Liver (tissue), 9 donors: ENCODE measurements around the gene RTN4RL2. TPM values are rescaled to one million over a fixed set of nuclear protein-coding genes. Genes with fewer than 3 reads are reported as not detected.

Experiments
- DNase-seq: peaks from one replicate; pipeline ENCODE4 v3.0.0-alpha.2; 2017; ENCODE audit warnings: low spot score
- H3K27ac ChIP-seq, 2 donors: one replicate each; pipeline ENCODE4 v1.7.0; 2013; ENCODE audit warnings: inconsistent platforms in 2 of 2, low read length in 2 of 2, control low read depth in 1 of 2, low read depth in 1 of 2, mild to moderate bottlenecking in 1 of 2
- H3K27me3 ChIP-seq, 4 donors: one replicate each; pipeline versions ENCODE4 v1.6.1 to v1.7.0; 2013; ENCODE audit warnings: low read length in 3 of 4, inconsistent platforms in 1 of 4, mild to moderate bottlenecking in 1 of 4, moderate library complexity in 1 of 4; ENCODE audit not compliant: control insufficient read depth in 4 of 4, insufficient read depth in 4 of 4
- H3K36me3 ChIP-seq, 4 donors: one replicate each; pipeline versions ENCODE4 v1.6.1 to v1.7.0; 2013; ENCODE audit warnings: low read length in 3 of 4, mild to moderate bottlenecking in 3 of 4, low read depth in 1 of 4, moderate library complexity in 1 of 4; ENCODE audit not compliant: control insufficient read depth in 4 of 4, insufficient read depth in 3 of 4
- H3K4me1 ChIP-seq, 4 donors: one replicate each; pipeline versions ENCODE4 v1.6.1 to v1.7.0; 2013; ENCODE audit warnings: low read length in 3 of 4, mild to moderate bottlenecking in 3 of 4, moderate library complexity in 1 of 4; ENCODE audit not compliant: control insufficient read depth in 4 of 4, insufficient read depth in 4 of 4
- H3K4me3 ChIP-seq, 3 donors: one replicate each; pipeline versions ENCODE4 v1.6.1 to v1.7.0; 2013; ENCODE audit warnings: low read length in 3 of 3, control low read depth in 1 of 3, low read depth in 1 of 3, mild to moderate bottlenecking in 1 of 3
- H3K9ac ChIP-seq, 2 donors: one replicate each; pipeline ENCODE4 v1.7.0; 2013; ENCODE audit warnings: low read length in 2 of 2, mild to moderate bottlenecking in 2 of 2, moderate library complexity in 2 of 2, control low read depth in 1 of 2, low read depth in 1 of 2
- H3K9me3 ChIP-seq, 4 donors: one replicate each; pipeline versions ENCODE4 v1.6.1 to v1.7.0; 2013; ENCODE audit warnings: low read length in 3 of 4; ENCODE audit not compliant: control insufficient read depth in 4 of 4
- ATF3 ChIP-seq: IDR thresholded peaks from 2 replicates; pipeline ENCODE4 v1.6.1; 2016; ENCODE audit warnings: antibody characterized with exemption
- CTCF ChIP-seq: fragments of 150-350 bp; IDR thresholded peaks from 2 replicates; pipeline ENCODE4 v1.5.1; 2017; ENCODE audit warnings: improper control_type of control experiment, low read depth, low read length; ENCODE audit not compliant: missing input control
- EGR1 ChIP-seq, 2 donors: IDR thresholded peaks; 2 replicates each; pipeline ENCODE4 v1.6.1; 2016 to 2018; ENCODE audit warnings: antibody characterized with exemption in 2 of 2, low read depth in 2 of 2
- FOXA2 ChIP-seq: IDR thresholded peaks from 2 replicates; pipeline ENCODE4 v1.6.1; 2016; ENCODE audit warnings: antibody characterized with exemption
- GABPA ChIP-seq, 2 donors: IDR thresholded peaks in 1 of 2; conservative IDR thresholded peaks in 1 of 2; 2 replicates each; pipeline ENCODE4 v1.6.1; 2016; ENCODE audit warnings: antibody characterized with exemption in 2 of 2, mild to moderate bottlenecking in 1 of 2, moderate library complexity in 1 of 2
- HNF4A ChIP-seq, 2 donors: conservative IDR thresholded peaks; 2 replicates each; pipeline ENCODE4 v1.6.1; 2016; ENCODE audit warnings: antibody characterized with exemption in 2 of 2, mild to moderate bottlenecking in 2 of 2
- JUND ChIP-seq, 2 donors: IDR thresholded peaks; 2 replicates each; pipeline ENCODE4 v1.6.1; 2016; ENCODE audit warnings: antibody characterized with exemption in 2 of 2
- MAX ChIP-seq: IDR thresholded peaks from 2 replicates; pipeline ENCODE4 v1.6.1; 2016; ENCODE audit warnings: antibody characterized with exemption
- NR2F2 ChIP-seq: IDR thresholded peaks from 2 replicates; pipeline ENCODE4 v1.6.1; 2016; ENCODE audit warnings: antibody characterized with exemption
- RAD21 ChIP-seq, 2 donors: IDR thresholded peaks; 2 replicates each; pipeline ENCODE4 v1.6.1; 2016; ENCODE audit warnings: antibody characterized with exemption in 2 of 2, mild to moderate bottlenecking in 2 of 2
- REST ChIP-seq: IDR thresholded peaks from 2 replicates; pipeline ENCODE4 v1.6.1; 2016; ENCODE audit warnings: antibody characterized with exemption, mild to moderate bottlenecking
- RXRA ChIP-seq, 2 donors: IDR thresholded peaks; 2 replicates each; pipeline ENCODE4 v1.6.1; 2017 to 2018; ENCODE audit warnings: antibody characterized with exemption in 2 of 2, mild to moderate bottlenecking in 1 of 2
- SP1 ChIP-seq: IDR thresholded peaks from 2 replicates; pipeline ENCODE4 v1.6.1; 2018; ENCODE audit warnings: antibody characterized with exemption, mild to moderate bottlenecking
- ZBTB33 ChIP-seq: IDR thresholded peaks from 2 replicates; pipeline ENCODE4 v1.6.1; 2016; ENCODE audit warnings: antibody characterized with exemption
- WGBS: extraction: QIAGEN DNeasy Blood & Tissue Kit; methylation state at CpG from one replicate; pipeline ENCODE4 v1.1.7; 2013; 5-methylcytosine and 5-hydroxymethylcytosine counted together
- polyA plus RNA-seq, 2 donors: library from polyadenylated mRNA; stranded (reverse) in 1 of 2; unstranded in 1 of 2; fragments of 200-250 nt in 1 of 2; fragments of >200 nt in 1 of 2; fragmentation: Nextera tagmentation in 1 of 2; extraction: Ambion mirVana in 1 of 2; gene quantifications; one replicate each; pipeline versions ENCODE4 v1.2.1 to v1.2.3, GENCODE V29; 2013 to 2015
- total RNA-seq, 2 donors: library from RNA; depleted of rRNA; stranded (reverse); fragments of >200 nt; gene quantifications; one replicate each; pipeline ENCODE4 v1.2.3, GENCODE V29; 2014
- donor health status: healthy.
- donor health status: healthy.
- donor health status: healthy.
- donor health status: healthy.
- donor health status: healthy.

The RTN4RL2 gene
- total and polyA plus RNA-seq, 4 donors = 0.75 to 18.1 (median 3.2) TPM

- peak overlapping the region; percentile 77 to 86 for H3K27ac ChIP-seq
- H3K9me3 ChIP-seq = no peaks in the 10 kb centered on the region
- TF ChIP-seq RXRA (IDR thresholded peaks at IDR 0.05) (peak in 1 of 2 donors; percentile 50), JUND (IDR thresholded peaks at IDR 0.05) (no peak), CTCF (peak; percentile 52), RAD21 (IDR thresholded peaks at IDR 0.05) (peak; percentile 37 to 63)
- peak overlapping the region; percentile 42 to 43 (median 42) for H3K4me3 ChIP-seq
- no peaks in the 10 kb centered on the region for H3K27me3 ChIP-seq
- H3K9ac ChIP-seq = peak overlapping the region in 1 of 2 donors; percentile 18
- peak; percentile 54 for DNase-seq
- H3K4me1 ChIP-seq = peaks cover 8 to 58% (median 41%) of the 10 kb centered on the region in 4 donors
- WGBS = 14% methylated on average over 27 of the region's 27 CpGs
- H3K36me3 ChIP-seq = no peaks in the 10 kb centered on the region
Measured at GRCh38 chr11:57476757-57477506, 16.6 kb downstream of the RTN4RL2 start.

- H3K9me3 ChIP-seq = no peaks in the 10 kb centered on the region
- H3K4me1 ChIP-seq = peaks cover 10 to 57% (median 37%) of the 10 kb centered on the region in 4 donors
- no peak overlapping the region for H3K4me3 ChIP-seq
- no peaks in the 10 kb centered on the region for H3K27me3 ChIP-seq
- WGBS = 68% methylated on average over 11 of the region's 11 CpGs
- no peak for TF ChIP-seq MAX
- no peak for TF ChIP-seq EGR1 (IDR thresholded peaks at IDR 0.05; ENCODE audit: low read depth in 2 of 2)
- no peak for TF ChIP-seq RXRA (IDR thresholded peaks at IDR 0.05)
- TF ChIP-seq ZBTB33 = no peak
- TF ChIP-seq HNF4A (conservative IDR thresholded peaks at IDR 0.05) = peak in 1 of 2 donors; percentile 16
- TF ChIP-seq NR2F2 = no peak
- DNase-seq = no peak
- H3K27ac ChIP-seq = peak overlapping the region; percentile 14 to 62
- H3K36me3 ChIP-seq = no peaks in the 10 kb centered on the region
- no peak overlapping the region for H3K9ac ChIP-seq
Measured at GRCh38 chr11:57477507-57478189, 17.3 kb downstream of the RTN4RL2 start.

GRCh38 chr11:57479021-57479663 is 18.8 kb downstream of the RTN4RL2 start:
- peaks cover 10 to 58% (median 34%) of the 10 kb centered on the region in 4 donors for H3K4me1 ChIP-seq
- DNase-seq = no peak
- peaks cover 0 to 7% (median under 1%) of the 10 kb centered on the region in 4 donors for H3K36me3 ChIP-seq
- no peaks in the 10 kb centered on the region for H3K9me3 ChIP-seq
- peak overlapping the region; percentile 8 to 38 for H3K27ac ChIP-seq
- 40% methylated on average over 11 of the region's 11 CpGs for WGBS
- no peaks in the 10 kb centered on the region for H3K27me3 ChIP-seq
- no peak overlapping the region for H3K4me3 ChIP-seq
- no peak overlapping the region for H3K9ac ChIP-seq
- TF ChIP-seq ZBTB33 = no peak
- no peak for TF ChIP-seq GABPA (IDR thresholded peaks at IDR 0.05 in 1 of 2, conservative IDR thresholded peaks at IDR 0.05 in 1 of 2)
- no peak for TF ChIP-seq REST
- TF ChIP-seq HNF4A (conservative IDR thresholded peaks at IDR 0.05) = peak in 1 of 2 donors; percentile 17
- no peak for TF ChIP-seq FOXA2
- TF ChIP-seq ATF3 = no peak
- no peak for TF ChIP-seq SP1
- peak in 1 of 2 donors; percentile 20 for TF ChIP-seq RXRA (IDR thresholded peaks at IDR 0.05)
